GM12875 (cell line): ENCODE data around the gene LURAP1L.

Source experiments
- H3K4me3 ChIP-seq: one replicate; pipeline ENCODE4 v1.5.1; 2011; ENCODE audit warnings: low read depth, low read length, control low read depth
- CTCF ChIP-seq: IDR thresholded peaks from 2 replicates; pipeline ENCODE4 v1.5.1; 2011; ENCODE audit warnings: low read depth, mild to moderate bottlenecking, control low read depth, inconsistent platforms, low read length, moderate library complexity, borderline replicate concordance; ENCODE audit not compliant: insufficient read depth

LURAP1L gene

DNA sequence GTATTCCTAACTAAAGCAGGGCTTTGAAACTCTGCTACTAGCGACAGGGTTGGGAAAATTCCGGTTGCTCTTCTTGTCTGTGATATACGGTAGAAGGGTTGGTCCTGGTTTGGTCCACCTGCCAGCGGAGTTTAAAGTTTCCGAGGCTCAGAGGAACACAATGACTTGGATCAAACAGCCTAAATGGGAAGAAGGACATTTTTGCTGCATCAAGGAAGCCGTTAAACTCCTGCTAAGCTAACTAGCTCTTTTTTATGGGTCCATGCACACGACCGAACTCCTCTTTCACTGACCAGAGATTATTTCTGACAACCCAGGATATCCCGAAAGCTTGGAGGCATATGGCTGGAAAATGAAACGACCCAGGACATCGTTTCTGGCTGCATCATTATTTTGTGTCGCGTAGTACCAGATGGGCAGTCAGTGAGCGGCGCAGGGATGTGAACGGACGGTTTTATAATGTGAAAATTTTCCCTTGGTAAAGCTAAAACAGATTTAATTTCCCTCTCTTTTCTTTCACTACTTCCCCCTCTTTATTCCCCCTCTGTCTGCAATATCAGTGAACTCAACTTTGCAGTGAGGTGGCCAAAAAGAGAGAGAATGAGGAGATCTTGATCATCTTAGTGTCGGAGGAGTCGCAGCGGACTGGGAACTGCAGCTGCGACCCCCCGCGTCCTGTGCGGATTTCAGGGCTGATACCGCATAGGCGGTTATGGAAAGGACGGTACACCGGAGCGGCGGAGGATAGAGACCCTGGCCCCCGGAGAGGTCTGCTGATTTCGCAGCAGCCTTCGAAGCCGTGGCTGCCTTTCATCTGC is at the start of gene LURAP1L:
Gene LURAP1L, plus strand, starts transcription at position 160 of the 818 bp plus-strand sequence. CDS start 696 bp downstream, outside the sequence.
- no peak for TF ChIP-seq CTCF

GRCh38 chr9:12726795-12727194 is 48.0 kb upstream of the LURAP1L start:
- no peak for TF ChIP-seq CTCF
- no peak overlapping the region for H3K4me3 ChIP-seq

More for the DNA sequence above, at the start of gene LURAP1L:
- H3K4me3 ChIP-seq = peak within 1 kb of the TSS; percentile 64

DNA sequence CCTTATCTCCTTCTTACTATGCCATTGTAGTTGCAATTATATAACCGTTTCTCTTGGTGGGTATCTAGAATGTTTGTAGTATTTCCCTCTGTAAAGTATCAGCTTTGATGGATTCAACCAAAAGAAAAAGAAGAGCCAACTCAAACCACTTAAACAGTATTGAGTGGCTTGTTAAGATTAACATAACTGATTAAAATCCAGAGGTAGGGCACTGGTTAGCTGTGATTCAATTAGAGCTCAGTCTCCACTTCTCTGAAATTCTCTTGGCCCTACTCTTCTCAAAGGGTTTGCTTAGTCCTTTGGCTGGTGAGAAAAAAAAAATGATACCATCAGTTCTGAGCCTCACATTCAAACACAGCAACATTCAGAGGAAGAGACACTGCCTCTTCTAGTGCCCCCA is 44.6 kb upstream of the LURAP1L start:
- no peak for TF ChIP-seq CTCF
- no peak overlapping the region for H3K4me3 ChIP-seq

DNA sequence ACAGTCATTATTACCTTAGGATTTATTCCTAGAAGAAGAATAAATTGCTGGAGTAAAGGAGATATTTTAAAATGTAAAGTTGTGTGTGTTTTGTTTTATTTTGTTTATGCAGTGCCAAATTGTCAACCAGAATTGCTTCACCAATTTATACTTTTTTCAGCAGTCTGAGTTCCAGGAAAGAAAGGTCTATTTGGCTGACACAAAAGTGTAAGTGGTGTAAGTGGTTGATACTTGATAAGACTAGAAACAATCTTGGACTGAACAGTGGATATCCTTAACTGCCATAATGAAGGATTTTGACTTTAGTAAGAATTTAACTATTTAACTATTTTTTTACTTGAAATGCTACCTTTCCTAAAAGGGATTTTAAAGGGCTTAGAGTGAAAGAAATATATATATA is 43.9 kb upstream of the LURAP1L start:
- no peak overlapping the region for H3K4me3 ChIP-seq
- no peak for TF ChIP-seq CTCF

DNA sequence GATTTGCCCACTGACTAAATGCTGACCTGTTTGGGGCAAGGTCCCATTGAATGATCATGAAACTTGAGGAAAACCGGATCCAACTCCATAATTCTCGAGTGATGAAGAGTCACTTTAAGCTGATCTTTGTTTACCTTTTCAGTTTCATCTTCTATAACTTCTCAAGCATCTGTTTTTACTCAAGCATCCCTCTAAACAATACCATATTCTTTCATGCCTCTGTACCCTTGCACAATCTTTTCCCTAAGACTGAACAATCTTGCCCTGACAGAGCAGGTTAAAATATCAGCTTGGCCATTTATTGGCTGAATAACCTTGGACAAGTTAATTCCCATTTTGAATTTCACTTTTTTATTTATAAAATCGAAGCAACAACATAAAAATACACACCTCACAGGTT is 41.8 kb upstream of the LURAP1L start:
- no peak for TF ChIP-seq CTCF
- no peak overlapping the region for H3K4me3 ChIP-seq

- H3K4me3 ChIP-seq = no peak overlapping the region
- TF ChIP-seq CTCF = no peak
Measured at GRCh38 chr9:12735665-12736064, 39.2 kb upstream of the LURAP1L start.

DNA sequence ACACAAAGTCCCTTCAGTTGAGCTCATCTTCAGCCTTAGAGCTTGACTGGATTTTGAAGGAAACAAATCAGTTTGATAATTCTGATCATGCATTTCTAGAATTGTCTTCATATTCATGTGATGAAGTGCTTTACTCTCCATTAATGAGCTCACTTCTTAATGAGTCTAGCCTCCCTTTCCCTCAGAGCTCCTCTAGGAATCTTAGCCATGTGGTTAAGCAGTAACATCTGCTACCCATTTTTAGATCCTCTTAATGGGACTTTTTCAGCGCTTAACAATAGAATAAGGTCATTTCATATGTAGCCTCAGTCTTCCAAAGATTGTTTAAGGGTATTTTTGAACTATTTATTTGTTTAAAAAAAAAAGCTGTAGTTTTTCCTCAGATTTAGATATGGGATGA is 36.9 kb upstream of the LURAP1L start:
- no peak overlapping the region for H3K4me3 ChIP-seq
- TF ChIP-seq CTCF = no peak
